Frontal cortex (tissue), 4 donors: ENCODE data around the gene EXOC4. TPM values are rescaled to one million over a fixed set of nuclear protein-coding genes. Genes with fewer than 3 reads are reported as not detected.

Experiments
- DNase-seq, 2 donors: peaks; one replicate each; pipeline ENCODE4 v3.0.0; 2012; ENCODE audit warnings: low spot score in 2 of 2
- FAIRE-seq: peaks from 2 replicates; lab custom pipeline; 2012; peaks lifted over from hg19 to GRCh38; lab: Jason Lieb, UNC
- total RNA-seq: library from RNA; depleted of rRNA; stranded (reverse); fragments of >200 nt; gene quantifications from one replicate; pipeline ENCODE4 v1.2.3, GENCODE V29; 2014
- donor health status: control.
- donor health status: control.
- donor health status: control.

The EXOC4 gene
- total RNA-seq, 1 donor from 2014 or later: 286 TPM

DNA sequence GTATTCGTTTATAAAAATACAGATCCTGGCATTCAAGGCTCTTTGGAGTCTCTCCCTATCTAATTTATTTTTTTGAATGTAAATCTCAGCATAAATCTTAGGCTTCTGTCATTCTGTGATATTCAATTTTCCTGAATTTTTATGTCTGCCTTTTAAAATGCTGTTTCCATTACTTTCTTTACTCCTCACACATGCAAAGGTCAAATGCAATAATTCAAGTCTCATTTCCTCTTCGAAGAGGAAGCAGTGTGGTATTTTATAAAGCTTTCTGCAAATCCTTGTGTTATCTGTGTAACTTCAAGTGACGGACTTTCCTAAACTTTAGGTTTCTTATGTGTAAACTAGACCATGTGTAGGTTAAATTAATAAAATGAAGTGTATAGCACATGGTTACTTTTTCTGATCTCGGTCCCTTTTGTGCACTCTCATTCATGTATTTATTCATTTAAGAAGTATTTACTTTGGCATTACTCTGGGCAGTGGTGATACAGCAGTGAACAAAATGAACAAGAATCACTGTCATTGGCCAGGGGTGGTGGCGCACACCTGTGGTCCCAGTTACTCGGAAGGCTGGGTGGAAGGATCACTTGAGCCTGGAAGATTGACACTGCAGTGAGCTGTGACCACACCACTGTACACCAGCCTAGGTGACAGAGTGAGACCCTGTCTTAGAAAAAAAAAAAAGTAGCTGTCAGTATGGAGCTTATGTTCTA, 332.2 kb downstream of the EXOC4 start:
- FAIRE-seq: no peak
- no peak for DNase-seq

GRCh38 chr7:133586253-133586652, 333.4 kb downstream of the EXOC4 start:
- FAIRE-seq (no peak), DNase-seq (no peak)

- FAIRE-seq: no peak
- DNase-seq: no peak
Measured at GRCh38 chr7:133587903-133588302, 335.0 kb downstream of the EXOC4 start.

GRCh38 chr7:133590795-133591194, 337.9 kb downstream of the EXOC4 start:
- FAIRE-seq (no peak), DNase-seq (no peak)

GRCh38 chr7:133591704-133592340, 338.9 kb downstream of the EXOC4 start:
- FAIRE-seq: no peak
- no peak for DNase-seq

DNA sequence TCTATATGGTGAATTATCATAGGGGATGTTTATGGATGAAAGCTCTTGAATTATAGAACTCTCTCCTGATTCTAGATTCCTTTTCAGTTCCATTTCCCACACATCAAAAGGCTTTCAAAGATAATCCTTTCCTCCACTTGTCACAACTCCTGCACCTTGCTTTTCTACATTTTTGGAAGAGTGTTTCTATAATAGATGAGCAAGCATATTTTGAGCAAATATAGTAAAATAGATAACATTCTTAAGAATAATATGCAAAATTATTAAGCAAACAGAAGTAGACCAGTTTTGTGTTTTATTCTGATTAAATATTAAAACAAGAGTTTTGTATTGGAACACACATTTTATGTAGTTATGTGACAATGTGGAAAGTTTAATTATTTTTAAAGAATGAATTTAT, 340.7 kb downstream of the EXOC4 start:
- DNase-seq (no peak), FAIRE-seq (no peak)

- DNase-seq (no peak), FAIRE-seq (no peak)
Measured at GRCh38 chr7:133601617-133602016, 348.7 kb downstream of the EXOC4 start.

- no peak for DNase-seq
- FAIRE-seq: no peak
Measured at GRCh38 chr7:133602291-133602690, 349.4 kb downstream of the EXOC4 start.

GRCh38 chr7:133606991-133607390, 354.1 kb downstream of the EXOC4 start:
- no peak for DNase-seq
- no peak for FAIRE-seq

GRCh38 chr7:133609806-133610205, 356.9 kb downstream of the EXOC4 start:
- no peak for DNase-seq
- FAIRE-seq: no peak

DNA sequence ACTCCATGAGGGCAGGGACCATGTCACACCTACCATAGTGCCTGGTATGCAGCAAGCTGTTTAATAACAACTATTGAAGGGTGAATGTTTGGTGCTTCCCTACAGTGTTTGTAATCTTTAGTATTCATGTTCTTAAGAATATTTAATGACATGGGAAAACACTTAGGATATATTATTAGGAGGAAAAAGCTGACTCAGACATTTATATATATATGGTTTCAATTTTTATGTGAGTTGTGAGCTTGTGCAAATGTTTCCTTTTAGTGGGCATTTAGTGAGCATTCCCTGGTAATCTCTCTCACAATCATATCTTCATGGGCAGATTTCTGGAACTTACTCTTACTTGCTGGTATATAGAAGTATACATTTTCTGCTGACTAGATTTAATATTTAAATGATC, 359.1 kb downstream of the EXOC4 start:
- FAIRE-seq (no peak), DNase-seq (no peak)

GRCh38 chr7:133613250-133613790, 360.4 kb downstream of the EXOC4 start:
- DNase-seq (no peak), FAIRE-seq (no peak)

DNA sequence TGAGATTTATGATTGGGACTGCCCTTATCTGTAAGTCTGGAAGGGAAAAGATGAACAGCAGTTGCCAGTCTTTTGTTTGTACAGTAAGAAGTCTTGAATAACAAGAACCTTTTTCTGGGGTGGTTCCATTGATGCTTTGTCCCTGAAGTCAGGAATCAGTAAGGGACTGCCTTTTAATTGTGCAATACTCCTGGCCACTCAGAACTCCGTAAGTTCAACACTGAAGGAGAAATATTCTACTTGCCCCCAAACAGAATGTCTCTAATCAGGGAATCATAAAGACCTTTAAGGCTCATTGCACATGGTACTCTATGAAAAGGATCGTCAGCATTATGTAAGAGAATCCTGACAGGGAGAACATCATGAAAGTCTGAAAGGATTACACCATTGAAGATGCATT, 361.4 kb downstream of the EXOC4 start:
- no peak for FAIRE-seq

DNA sequence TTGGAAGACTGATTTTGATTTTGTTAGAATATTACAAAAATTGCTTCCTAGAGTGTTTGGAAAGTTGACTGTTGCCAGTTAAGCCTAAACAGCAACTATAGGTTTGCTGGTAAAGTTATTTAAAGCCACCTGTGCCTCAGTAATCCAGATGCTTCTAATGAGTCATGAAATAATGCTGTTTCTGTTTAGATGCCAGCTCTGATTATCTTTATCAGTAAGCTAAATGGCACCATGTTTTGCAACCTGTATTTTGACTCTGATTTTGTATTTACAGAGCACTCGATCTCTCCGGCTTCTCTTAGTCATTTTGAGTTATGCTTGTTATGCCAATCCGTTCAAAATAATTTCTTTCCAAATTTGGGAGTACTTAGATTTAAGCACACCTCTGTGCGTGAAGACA, 366.1 kb downstream of the EXOC4 start:
- no peak for DNase-seq
- FAIRE-seq: no peak

More for the DNA sequence above, 361.4 kb downstream of the EXOC4 start:
- DNase-seq: no peak

- DNase-seq (no peak), FAIRE-seq (no peak)
Measured at GRCh38 chr7:133619491-133619890, 366.6 kb downstream of the EXOC4 start.

DNA sequence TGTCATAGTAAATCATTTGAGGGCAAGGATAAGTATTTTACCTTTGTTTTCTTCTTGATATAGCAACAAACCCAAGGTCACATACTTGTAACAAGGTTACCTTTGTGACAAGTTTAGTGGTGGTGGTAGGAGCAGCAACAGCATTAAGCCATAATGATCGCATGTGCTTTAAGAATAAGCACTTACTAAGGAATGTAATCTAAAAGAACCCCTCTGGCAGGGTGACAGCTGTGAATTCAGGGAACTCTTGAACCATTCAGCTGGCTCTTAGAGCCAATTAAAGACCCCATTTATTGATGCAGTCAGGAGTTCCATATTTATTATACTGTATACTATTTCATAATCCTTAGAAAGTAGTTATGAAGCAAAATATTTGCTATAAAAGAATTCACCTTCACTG, 370.8 kb downstream of the EXOC4 start:
- FAIRE-seq (no peak), DNase-seq (no peak)

DNA sequence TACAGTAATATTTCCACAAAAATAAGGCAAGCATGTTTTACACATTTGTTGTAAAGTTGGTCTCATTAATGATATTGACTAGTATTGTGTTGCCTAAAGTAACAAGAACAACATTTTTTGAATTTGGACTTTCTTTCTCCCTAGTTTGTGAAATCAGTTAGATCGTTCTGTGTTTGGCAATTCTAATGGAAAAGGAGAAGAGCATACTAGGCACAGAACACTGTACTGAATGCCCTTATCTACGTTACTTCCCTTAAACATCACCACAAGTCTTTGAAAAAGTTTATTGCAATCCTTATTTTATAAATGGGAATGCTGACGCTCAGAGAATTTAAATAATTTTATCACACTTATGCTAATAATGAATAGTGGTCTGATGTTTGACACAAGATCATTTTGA, 372.2 kb downstream of the EXOC4 start:
- FAIRE-seq (no peak), DNase-seq (no peak)

DNA sequence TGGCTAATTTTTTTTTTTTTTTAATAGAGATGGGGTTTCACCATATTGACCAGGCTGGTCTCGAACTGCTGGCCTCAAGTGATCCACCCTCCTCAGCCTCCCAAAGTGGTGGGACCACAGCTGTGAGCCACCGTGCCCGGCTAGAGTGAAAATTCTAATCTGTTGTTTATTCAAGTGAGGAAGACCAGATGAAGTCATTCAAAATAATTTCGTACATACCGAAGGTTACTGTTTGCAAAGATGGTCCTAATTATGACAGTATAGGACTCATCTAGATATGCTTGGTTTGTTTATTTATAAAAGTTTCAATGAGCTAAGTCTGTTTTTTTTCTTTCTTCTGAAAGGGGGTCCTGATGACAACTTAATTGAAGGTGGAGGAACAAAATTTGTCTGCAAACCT, 376.8 kb downstream of the EXOC4 start:
- DNase-seq: no peak
- FAIRE-seq: no peak

DNA sequence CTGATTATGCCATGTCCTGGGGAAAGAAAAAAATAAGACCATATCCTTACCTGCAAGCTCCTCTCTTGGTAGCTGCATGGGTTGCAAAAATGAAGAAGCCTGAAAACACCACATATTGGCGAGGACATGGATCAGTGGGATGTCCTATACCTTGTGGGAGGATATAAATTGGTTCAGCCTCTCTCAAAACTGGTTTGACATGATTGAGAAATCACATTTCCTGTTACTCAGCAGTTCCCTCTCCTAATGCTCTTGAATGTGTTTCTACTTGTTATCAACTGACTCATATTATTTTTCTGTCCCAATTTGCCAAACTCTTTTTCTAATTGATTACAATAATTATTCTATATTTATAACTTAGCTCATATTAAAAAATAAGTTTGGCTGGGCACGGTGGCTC, 380.2 kb downstream of the EXOC4 start:
- no peak for FAIRE-seq
- no peak for DNase-seq

DNA sequence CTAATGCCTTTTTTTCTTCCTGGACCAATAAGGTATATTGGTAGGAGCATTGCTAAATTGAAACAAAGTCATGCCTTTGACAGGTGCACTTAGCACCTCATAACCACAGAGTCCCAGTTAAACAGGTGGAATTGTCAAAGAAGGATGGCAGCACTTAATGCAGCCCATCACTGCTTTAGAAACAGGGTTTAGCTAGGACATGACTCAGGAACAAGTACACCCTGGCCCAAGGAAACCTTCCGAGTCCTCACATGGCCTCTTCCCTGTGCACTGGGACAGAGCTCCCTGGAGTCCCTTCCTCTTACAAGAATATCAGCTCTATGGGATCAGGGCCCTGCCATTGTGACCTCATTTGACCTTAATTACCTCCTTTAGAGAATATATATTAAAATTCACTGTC, 382.7 kb downstream of the EXOC4 start:
- DNase-seq (no peak), FAIRE-seq (no peak)

DNA sequence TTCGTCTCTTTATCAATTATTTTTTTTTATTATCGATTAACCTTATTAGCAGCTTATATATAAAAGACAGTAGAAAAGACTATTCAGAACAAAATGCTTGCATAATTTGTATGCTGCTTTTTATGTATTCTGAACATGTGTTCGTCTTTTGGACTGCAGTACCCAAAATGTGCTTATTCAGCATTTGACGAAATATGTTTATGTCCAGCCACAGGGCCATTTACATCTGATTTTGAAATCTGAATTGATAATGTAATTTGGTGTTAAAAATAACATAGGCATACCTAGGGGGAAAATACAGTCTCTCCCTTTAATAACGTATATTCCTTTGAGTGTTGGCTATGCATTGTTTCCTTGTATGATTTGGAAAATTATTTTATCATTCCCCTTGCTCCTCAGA, 386.0 kb downstream of the EXOC4 start:
- FAIRE-seq (no peak), DNase-seq (no peak)

- DNase-seq (no peak), FAIRE-seq (no peak)
Measured at GRCh38 chr7:133641436-133641835, 388.6 kb downstream of the EXOC4 start.
